Stimulated activated CD4-positive, alpha-beta T cell treated with anti-CD3 and anti-CD28 coated beads, Interleukin-2, amount 100 ng/mL, for 48 hours (primary cell): Measurements from ENCODE around the gene PPIF.

Source experiments
- DNase-seq, 2 donors: peaks; one replicate each; pipeline ENCODE4 v3.0.0-alpha.2; 2020

The PPIF gene

DNA sequence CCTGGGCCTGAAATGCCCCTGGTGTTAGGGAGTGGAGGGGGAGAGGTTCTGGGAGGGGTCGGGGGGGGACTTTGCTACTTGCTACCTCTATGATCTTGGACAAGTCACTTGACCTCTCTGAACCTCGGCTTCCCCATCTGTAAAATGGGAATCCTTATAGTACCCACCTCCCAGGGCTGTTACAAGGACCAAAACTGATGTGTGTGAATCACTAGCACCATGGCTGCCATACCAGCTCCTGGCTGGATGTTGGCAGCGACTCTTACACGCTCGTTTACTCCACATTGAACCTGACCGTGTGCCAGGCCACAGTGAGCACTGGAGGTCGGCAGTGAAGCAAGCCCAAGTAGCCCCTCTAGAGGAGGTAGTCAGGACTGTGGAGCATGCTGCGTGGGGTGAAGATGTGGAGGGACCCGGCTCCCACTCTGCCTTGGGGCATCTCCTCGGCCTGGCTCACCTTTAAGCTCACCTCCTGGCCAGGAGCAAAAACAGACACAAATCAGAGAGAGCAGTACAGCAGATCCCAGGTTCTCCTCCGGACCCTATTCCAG, 28.9 kb downstream of the PPIF start:
- DNase-seq = no peak

DNA sequence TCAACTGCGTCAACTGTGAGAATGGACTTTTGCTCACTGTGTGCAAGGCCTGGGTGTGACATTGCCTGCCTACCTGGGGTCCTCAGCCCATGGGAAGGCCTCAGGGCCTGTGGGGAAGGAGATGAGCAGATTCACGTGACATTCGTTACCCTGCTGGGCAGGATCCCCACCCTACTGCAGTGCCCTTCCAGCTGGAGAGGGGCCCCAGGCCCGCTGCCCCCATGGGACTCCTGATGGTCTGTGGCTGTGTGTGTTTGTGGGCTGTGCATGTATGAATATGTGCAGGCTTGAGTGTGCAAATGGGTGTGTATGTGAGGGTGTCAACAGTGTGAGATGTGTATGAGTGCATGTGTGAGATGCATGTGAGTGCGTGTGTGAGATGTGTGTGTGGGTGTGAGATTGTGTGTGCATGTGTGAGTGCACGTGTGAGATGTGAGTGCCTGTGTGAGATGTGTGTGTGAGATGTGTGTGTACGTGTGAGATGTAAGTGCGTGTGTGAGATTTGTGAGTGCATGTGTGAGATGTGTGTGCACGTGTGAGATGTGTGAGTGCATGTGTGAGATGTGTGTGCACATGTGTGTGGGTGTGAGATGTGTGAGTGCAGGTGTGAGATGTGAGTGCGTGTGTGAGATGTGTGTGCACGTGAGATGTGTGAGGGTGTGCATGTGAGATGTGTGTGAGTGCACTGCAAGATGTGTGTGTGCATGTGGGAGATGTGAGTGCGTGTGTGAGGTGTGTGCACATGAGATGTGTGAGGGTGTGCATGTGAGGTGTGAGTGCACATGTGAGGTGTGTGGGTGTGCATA, 29.7 kb downstream of the PPIF start:
- no peak for DNase-seq

DNA sequence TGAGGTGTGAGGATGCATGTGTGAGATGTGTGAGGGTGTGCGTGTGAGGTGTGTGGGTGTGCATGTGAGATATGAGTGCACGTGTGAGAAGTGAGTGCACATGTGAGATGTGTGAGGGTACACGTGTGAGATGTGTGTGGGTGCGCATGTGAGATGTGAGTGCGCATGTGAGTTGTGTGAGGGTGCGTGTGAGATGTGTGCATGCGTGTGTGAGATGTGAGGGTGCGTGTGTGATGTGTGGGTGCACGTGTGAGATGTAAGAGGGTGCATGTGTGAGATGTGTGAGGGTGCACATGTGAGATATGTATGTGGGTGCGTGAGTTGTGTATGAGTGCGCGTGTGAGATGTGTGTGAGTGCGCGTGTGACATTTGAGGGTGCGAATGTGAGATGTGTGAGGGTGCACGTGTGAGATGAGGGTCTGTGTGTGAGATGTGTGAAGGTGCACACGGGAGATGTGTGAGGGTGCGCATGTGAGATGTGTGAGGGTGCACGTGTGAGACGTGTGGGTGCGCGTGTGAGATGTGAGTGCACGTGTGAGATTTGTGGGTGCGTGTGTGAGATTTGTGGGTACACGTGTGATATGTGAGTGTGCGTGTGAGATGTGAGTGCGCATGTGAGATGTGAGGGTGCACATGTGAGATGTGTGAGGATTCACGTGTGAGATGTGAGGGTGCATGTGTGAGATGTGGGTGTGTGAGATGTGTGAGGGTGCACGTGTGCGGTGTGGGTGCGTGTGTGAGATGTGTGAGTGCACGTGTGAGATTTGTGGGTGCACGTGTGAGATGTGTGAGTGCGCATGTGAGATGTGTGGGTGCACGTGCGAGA, 30.5 kb downstream of the PPIF start:
- no peak for DNase-seq

DNA sequence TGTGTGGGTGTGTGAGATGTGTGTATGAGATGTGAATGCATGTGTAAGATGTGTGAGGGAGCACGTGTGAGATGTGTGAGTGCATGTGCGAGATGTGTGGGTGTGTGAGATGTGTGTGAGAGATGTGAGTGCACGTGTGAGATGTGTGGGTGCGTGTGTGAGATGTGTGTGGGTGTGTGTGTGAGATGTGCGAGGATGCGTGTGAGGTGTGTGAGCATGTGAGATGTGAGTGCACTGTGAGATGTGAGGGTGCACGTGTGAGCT, 31.0 kb downstream of the PPIF start:
- DNase-seq = no peak

DNA sequence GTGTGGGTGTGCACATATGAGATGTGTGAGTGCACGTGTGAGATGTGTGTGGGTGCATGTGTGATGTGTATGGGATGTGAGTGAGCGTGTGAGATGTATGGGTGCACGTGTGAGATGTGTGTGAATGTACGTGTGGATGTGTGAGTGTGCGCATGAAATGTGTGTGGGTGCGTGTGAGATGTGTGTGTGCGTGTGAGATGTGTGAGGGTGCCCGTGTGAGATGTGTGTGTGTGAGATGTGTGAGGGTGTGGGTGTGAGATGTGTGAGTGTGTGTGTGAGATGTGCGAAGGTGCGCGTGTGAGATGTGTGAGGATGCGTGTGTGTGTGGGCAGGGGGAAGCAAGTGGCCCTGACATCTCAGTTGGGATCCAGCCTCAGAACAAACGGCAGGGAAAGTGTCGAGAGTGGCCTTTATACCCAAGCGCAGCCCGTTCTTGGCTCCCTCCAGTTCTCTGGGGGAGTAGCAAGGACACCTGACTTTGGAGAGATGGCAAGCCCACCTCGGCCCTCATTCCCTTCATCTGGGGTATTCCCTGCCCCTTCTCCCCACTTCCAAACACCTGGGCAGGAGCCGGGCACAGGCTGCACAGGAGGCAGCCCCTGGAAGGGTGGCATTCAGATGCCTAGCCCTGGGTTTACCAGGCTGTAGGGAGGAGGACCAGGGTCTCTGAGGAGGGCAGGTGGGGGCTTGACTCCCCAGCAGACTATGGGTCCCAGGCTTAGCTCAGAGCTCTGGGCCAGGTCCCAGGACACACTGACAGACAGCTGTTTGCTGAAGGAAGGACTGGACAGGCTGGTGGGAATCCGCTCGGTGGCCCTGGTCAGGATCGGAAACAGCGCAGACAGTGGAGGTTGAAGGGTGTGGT, 31.6 kb downstream of the PPIF start:
- DNase-seq = no peak

DNA sequence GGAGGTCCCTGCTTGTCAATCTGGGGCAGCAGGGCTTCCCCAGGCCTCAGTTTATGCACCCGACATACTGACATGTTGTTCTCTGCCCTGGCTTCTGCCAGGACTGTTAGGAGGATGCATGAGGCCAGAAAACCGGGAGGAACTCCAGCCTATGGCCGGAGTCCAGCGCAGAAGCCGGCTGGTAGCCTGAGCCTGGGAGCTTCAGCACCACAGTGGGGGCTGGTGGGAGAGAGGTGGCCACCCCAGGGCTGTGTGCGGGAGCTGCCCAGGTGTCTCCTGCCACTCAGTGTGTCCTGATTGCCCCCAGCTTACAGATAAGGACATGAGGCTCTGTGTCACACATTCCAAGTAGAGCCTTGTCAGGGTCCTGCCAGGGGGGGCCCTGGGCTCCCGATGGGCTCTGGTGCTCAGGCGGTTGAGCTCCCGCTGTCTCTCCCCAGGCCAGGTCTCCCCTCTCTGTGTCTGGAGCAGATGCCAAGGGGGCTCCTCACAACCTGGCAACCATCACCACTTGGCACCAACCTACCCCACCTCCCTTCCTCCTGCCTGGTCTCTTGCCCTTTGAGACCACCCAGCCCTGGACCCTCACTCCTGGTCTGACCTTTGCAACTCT, 32.3 kb downstream of the PPIF start:
- DNase-seq = no peak

DNA sequence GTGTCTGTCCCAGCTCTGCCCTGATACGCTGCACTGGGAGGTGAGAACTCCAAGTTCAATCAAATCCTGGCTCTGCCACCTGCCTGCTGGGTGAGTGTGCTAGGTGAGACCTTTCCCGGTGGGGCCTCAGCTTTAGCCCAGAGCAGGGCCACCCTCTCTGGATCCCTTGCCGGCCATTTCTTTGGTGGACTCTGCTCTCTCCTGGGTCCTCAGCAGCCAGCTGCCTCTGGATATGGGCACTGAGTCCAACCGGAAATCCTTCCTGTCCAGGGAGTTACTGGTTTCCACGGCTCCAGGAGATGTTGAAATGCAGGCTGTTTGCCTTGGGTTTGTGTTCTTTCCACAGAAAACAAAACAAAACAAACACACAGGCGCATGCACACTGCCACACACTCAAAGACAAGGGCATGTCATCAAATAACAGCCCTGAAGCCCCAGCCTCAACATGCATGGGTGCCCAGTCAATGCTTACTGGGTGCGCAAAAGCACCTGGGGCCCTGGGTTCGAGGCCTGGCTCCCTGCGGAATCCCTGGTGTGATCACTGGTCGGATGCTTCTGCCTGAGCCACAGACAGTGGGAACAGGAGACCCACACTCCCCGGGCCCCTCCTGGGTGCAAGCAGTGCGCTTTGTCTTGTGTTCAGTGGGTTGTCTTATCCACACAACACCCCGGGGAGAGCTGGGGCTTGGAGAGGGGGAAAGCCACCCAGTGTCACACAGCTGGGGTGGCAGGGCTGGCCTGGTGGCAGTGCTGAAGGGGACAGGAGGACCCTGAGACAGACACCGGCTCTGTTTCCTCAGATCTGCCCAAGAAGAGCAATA, 33.1 kb downstream of the PPIF start:
- no peak for DNase-seq

DNA sequence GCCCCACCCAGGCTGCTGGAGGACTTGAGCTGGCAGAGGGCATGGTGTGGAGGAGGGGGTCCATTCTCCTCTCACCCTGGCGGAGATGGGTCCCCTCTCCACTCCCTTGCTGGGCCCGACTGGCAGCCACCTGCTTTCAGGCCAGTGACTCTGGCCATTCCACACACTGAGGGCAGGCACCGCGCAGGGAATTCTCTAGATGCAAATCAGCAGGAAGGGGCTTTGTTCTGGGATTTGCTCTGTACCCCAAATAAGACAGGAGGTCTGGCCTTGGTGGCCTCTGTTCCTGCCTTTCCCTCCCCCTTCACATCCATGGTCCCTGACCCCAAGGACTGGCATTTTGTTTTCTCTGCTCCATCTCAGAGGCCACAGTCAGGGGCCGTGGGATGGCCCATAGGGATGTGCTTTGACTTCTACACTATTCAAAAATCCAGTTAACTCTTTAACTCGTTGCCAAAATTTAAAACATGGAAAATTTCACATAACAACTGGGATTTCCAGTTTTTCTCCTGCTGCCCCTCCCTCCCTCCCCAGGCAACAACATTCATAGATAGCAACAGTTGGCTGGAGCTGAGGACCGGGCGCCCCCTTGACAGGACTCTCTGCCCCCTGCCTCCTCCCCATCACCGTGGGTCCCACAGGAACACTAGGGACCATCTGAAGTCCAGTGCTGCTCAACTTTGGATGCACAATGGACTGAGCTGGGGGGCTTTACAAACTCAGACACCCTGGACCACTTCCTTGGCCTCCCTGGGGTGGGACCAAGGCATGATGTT, 33.9 kb downstream of the PPIF start:
- DNase-seq = no peak

DNA sequence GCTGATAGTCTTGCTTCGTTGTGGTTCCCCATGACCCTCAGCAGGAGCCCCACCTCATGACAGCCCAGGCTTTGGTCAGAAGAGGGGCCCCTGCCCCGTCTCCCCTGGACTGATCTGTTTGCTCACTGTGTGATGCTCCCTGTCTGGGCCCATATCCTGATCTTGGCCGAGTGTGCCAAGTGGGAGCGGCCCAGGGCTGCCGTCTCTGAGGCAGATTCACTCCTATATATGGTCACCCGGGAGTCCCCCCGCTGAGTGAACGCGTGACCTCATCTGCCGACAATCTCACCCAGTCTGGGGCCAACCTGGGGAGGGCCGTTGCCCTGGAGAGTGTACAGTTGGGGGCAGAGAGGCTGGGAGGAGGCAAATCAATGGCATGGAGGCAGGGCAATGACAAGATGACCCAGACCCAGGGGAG, 34.5 kb downstream of the PPIF start:
- DNase-seq = no peak

DNA sequence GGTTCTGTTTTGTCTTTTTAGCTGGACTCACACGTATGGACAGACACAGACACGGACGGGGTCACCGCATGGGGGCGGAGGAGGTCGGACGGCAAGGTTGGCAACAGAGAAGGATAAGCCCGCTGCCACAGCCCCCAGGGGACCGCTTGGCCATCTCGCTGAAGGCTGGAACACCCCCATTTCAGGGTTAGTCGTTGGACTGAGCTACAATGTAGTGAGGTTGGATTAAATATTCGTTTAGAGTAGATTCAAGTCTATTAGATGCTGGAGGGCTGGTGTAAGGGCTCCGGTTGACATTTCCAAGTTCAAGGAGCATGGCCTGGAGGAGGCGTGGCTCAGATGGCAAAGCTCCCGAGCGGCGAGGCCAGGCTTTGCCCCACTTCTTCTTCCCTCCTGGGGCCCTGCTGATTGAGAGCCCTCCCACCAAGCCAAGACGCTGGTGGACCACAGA, 35.2 kb downstream of the PPIF start:
- DNase-seq = no peak

DNA sequence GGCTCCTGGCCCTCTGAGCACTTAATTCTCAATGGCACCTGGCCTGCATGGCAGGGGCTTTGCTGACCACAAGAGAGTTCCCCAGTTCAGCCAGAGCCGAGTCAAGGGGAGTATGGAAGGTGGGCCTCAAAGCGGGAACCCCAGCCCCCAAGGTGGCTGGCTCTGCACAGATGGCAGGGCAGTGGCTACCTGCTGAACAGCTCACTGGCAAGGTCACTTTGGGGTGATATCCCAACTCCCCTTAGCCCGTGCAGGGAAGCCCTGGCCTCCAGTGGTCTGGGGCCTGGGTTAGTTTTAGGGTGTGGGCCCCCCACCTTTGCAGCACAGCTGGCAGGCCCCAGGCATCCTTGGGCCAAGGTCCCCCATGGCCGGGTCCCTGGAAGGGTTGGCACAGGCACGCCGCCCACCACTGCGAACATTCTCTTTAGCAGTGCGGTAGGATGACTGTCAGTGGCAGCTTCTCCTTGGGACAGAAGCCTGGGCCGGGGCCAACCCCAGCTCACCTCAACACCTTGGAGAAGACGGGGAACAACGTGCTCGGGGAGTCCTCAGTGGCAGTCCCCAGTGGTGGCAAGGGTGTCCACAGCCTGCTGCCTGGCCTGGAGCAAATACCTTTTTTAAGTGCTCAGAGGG, 36.8 kb downstream of the PPIF start:
- DNase-seq = no peak

DNA sequence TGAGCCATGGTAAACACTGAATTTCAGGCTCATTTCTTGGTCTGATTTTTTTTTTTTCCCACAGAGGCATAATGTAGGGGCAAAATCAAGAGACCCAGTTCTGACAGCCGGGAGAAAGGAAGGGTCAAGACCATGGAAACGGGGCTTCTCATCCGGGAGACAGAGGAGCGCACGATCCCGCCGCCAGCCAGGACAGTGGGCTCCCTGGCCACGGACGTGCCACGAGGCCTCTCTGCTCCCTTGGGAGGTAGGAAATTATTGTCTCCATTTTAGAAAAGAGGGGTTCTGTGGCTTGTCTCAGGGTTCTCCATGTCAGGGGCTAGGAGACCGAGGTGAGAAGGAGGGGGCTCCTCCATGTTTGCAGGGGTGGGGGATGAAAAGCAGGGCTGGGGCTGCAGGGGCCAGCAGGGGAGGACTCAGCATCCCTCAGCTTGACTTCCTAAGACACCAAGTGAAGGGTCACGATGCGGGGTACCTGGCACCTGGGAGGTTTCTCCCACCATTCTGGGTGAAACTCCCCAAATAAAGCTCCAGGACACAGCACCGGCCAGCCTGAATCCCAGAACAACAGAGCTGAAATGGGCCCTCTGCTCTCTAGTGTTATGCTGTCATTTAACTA, 37.6 kb downstream of the PPIF start:
- DNase-seq = no peak

DNA sequence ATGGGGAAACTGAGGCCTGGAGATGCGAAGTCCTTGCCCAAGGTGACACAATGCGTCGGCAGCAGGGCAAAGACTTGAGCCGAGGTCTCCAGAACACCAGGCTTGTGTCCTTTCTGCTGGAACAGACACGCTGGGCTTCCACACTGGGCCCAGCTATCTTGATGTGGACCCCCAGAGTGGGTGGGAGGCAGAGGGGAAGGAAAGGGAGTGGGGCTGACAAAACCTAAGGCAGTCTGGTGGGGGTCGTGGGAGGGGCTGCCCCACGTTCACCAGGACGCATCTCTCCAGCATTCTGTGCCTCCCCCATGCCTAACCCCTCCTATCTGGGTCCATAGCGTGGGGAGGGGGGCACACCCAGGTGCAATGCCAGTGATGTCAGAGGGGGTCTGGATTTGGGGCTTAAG, 38.1 kb downstream of the PPIF start:
- no peak for DNase-seq

DNA sequence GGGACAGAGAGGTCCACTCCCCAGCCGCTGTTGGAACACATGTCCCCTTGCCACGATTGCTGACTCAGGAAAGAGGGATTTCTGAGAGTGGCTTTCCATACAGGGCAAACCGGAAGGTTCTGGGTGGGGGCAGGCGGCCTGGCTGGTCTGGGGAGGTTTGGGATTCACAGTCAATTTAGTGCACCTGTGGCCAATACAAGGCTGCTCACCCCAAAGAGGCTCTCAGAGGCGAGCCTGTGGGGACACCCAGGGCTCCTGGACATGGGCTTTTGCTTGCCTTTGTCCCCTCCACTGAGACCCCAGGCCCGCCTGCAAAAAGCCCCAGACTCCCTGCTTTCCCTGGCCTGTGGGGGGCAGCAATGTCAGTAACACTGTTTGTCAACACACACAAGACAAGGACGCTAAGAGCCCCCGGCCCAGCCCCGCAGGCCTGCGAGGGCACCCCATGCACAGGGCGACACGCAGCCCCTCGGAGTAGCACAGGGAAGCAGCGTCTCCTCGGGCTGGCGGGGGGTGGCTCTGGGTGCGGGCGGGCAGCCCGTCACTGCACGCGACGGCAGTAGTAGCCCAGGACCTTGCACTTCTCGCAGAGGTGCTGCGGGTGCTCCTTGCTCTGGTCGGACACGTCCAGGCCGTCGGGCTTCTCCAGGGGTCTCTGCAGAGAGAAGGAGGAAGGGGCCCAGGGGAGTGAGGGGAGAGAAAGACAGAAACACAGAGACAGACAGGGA, 38.7 kb downstream of the PPIF start:
- DNase-seq = no peak

DNA sequence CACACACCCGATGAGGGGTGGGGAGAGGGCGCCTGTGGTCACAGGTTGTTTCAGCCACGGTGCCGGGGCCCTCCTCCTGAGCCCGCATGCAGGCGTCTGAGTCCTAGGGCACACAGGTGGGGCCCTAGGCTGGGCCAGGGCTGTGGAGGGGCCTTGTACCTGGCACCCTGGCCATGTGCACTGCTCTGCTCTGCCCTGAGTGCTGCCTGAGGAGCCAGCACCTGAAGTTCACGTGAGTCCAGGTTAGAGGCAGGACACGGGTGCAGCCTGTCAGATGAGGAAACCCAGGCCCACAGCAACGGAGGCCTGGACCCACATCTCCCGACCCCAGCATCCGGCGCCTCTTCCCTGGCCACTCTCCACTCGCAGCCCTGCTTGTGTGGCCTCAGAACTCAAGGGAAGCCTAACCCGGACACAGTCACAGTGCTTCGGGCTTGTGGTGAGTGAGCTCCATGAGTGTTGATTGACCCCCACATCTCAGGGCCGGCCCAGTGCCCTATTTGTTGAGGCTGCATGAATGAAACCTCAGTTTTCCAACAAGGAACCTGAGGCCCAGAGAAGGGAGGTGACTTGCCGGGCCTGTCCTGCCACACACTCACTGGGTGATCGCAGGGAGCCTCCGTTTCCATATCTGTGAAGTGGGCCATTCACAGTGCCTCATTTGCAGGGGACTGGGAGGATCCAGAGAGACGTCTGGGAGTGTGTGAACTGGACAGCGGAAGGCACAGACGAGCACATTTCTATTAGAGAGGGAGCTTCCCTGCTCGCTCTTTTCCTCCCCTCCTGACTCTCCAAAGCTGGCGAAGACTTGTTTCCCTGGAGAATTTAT, 39.6 kb downstream of the PPIF start:
- DNase-seq = no peak

DNA sequence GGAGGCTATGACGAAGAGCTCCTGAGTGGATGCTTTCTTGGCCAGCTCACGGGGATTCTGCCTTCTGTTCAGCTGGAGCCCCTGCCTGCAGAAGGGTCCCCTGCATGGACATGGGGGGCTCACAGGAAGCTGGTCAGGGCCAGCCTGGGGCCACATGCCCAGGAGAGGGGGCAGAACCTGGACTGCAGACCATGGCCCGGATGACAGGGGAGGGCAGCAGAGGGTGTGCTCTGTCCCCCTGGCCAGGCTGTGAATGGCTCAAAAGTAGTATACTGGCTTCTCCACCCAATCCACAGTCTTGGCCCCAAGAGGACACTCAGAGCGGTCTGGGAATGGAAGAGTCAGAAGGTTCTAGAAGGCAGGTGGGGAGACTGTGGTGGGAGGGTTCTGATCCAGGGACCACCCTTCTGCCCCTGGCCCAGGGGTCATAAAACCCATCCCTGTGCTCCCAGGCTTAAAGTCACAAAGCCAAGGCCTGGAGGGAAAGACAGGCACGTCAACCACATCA, 40.3 kb downstream of the PPIF start:
- DNase-seq = no peak

DNA sequence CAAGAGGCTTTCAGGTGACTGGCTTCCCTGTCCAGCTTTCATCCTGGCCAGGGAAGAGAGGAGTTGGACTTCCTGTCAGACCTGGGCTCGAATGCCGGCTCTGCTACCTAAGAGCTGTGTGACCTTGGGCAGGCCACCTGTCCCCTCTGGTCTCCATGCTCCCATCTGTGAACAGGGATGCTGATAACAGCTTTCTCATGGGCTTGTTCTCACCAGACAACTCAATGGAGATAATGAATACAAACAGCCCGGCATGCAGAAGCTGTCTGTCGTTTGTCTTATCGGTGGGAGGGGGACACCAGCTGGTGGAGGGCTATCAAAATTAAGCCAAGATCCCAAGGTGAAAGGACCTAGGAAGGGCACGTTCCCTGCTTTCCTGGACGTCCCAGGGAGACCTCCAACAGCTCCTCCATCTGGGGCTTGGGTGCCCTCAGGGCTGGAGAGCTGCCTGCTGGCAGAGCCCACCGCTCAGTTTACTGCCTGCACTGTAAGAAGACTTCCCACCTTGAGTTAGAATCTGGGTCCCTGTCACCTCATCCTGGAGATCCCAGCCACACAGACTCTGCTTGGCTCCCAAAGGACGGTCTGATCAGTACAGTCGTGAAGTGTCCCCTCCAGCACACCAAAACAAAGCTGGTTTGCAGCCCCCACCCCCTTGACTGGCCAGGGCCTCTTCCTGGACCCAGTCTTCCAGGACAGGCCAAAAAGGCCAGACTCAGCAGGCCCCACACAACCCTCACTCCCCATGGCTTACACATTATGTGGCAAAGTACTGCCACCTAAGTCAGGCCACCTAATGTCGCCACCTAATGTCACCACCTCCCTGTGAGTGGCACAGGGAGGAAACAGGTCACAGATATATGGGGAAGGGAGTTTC, 40.9 kb downstream of the PPIF start:
- DNase-seq = no peak
